HEK293T (cell line): ENCODE results near the gene ICOS.
"Not testable (repeated sequence)": the region's sequence is repeated elsewhere in the genome, so short reads cannot be mapped to it uniquely, and the experiment has no call there.

Experiments
- CTCF ChIA-PET: fragments of 350-600 bp; formaldehyde crosslinking; extraction: SDS; loops from one replicate; lab custom pipeline; 2021; ENCODE audit warnings: antibody characterized with exemption, inconsistent platforms; lab: Yijun Ruan, JAX
- POLR2A ChIA-PET: fragments of 350-600 bp; formaldehyde crosslinking; extraction: SDS; loops from one replicate; lab custom pipeline; 2020; ENCODE audit warnings: antibody characterized with exemption, inconsistent platforms; lab: Yijun Ruan, JAX
- DNase-seq: peaks from one replicate; pipeline ENCODE4 v3.0.0; 2012; ENCODE audit warnings: mixed read lengths; ENCODE audit errors: extremely low spot score
- ARNT ChIP-seq: fragments of 450-650 bp; IDR thresholded peaks from 2 replicates; pipeline ENCODE4 v1.6.1; 2017; ENCODE audit warnings: mild to moderate bottlenecking
- BHLHE40 ChIP-seq: fragments of 450-650 bp; IDR thresholded peaks from 2 replicates; pipeline ENCODE4 v1.6.1; 2016; ENCODE audit warnings: mild to moderate bottlenecking, moderate library complexity, borderline replicate concordance
- CTBP1 ChIP-seq: fragments of 450-650 bp; IDR thresholded peaks from 2 replicates; pipeline ENCODE4 v1.6.1; 2016; ENCODE audit warnings: borderline replicate concordance
- ELF4 ChIP-seq: fragments of 450-650 bp; IDR thresholded peaks from 2 replicates; pipeline ENCODE4 v1.6.1; 2017; ENCODE audit warnings: antibody characterized with exemption
- FOXA1 ChIP-seq: fragments of 450-650 bp; IDR thresholded peaks from 2 replicates; pipeline ENCODE4 v1.6.1; 2016; ENCODE audit warnings: mild to moderate bottlenecking
- FOXK2 ChIP-seq: fragments of 450-650 bp; IDR thresholded peaks from 2 replicates; pipeline ENCODE4 v1.6.1; 2016; ENCODE audit warnings: mild to moderate bottlenecking
- FOXM1 ChIP-seq: fragments of 450-650 bp; IDR thresholded peaks from 2 replicates; pipeline ENCODE4 v1.6.1; 2017; ENCODE audit warnings: mild to moderate bottlenecking, borderline replicate concordance
- HDGF ChIP-seq: fragments of 450-650 bp; IDR thresholded peaks from 2 replicates; pipeline ENCODE4 v1.6.1; 2017; ENCODE audit warnings: antibody characterized with exemption, borderline replicate concordance
- L3MBTL2 ChIP-seq: fragments of 450-650 bp; conservative IDR thresholded peaks from 2 replicates; pipeline ENCODE4 v1.6.1; 2016; ENCODE audit warnings: mild to moderate bottlenecking
- LEF1 ChIP-seq: fragments of 450-650 bp; IDR thresholded peaks from 2 replicates; pipeline ENCODE4 v1.6.1; 2017; ENCODE audit warnings: mild to moderate bottlenecking, borderline replicate concordance
- NFRKB ChIP-seq: fragments of 450-650 bp; IDR thresholded peaks from 2 replicates; pipeline ENCODE4 v1.6.1; 2016; ENCODE audit warnings: mild to moderate bottlenecking, moderate library complexity
- PKNOX1 ChIP-seq: fragments of 450-650 bp; IDR thresholded peaks from 2 replicates; pipeline ENCODE4 v1.6.1; 2016
- SP1 ChIP-seq: fragments of 450-650 bp; IDR thresholded peaks from 2 replicates; pipeline ENCODE4 v1.6.1; 2017
- SUZ12 ChIP-seq: fragments of 450-650 bp; IDR thresholded peaks from 2 replicates; pipeline ENCODE4 v1.6.1; 2016; ENCODE audit warnings: mild to moderate bottlenecking
- TARDBP ChIP-seq: fragments of 450-650 bp; IDR thresholded peaks from 2 replicates; pipeline ENCODE4 v1.6.1; 2016
- ZNF384 ChIP-seq: fragments of 450-650 bp; IDR thresholded peaks from 2 replicates; pipeline ENCODE4 v1.6.1; 2016

Gene ICOS

GRCh38 chr2:203936949-203937348 lies 386 bp downstream of the ICOS start:
- no peak for TF ChIP-seq CTBP1
- no peak for TF ChIP-seq ELF4
- no peak for TF ChIP-seq ZNF384
- no peak for TF ChIP-seq L3MBTL2
- no peak for DNase-seq
- ChIA-PET CTCF (no interaction called here), POLR2A (no interaction called here)

GRCh38 chr2:203937788-203938187 lies 1.2 kb downstream of the ICOS start:
- DNase-seq = no peak
- no peak for TF ChIP-seq LEF1
- TF ChIP-seq HDGF = no peak
- no peak for TF ChIP-seq FOXK2
- TF ChIP-seq FOXA1 = no peak
- no peak for TF ChIP-seq TARDBP
- no peak for TF ChIP-seq NFRKB
- no peak for TF ChIP-seq CTBP1
- CTCF ChIA-PET = no interaction called here
- POLR2A ChIA-PET = no interaction called here

GRCh38 chr2:203940039-203940438 lies 3.5 kb downstream of the ICOS start:
- POLR2A ChIA-PET = no interaction called here
- CTCF ChIA-PET = no interaction called here
- no peak for DNase-seq
- TF ChIP-seq CTBP1 (no peak), ELF4 (no peak), SUZ12 (no peak), SP1 (no peak), FOXA1 (no peak), TARDBP (no peak), PKNOX1 (no peak)

- CTCF ChIA-PET, DNase-seq, POLR2A ChIA-PET: not testable (repeated sequence)
Measured at GRCh38 chr2:203943493-203944382, 7.2 kb downstream of the ICOS start.

- POLR2A ChIA-PET = no interaction called here
- CTCF ChIA-PET = no interaction called here
Measured at GRCh38 chr2:203948733-203949132, 12.2 kb downstream of the ICOS start.

GRCh38 chr2:203949228-203949627 lies 12.7 kb downstream of the ICOS start:
- no peak for DNase-seq
- TF ChIP-seq LEF1 (no peak), HDGF (no peak), FOXA1 (no peak), SUZ12 (no peak), BHLHE40 (no peak), FOXK2 (no peak), NFRKB (no peak)
- ChIA-PET POLR2A (no interaction called here), CTCF (no interaction called here)

More at GRCh38 chr2:203948733-203949132, 12.2 kb downstream of the ICOS start:
- no peak for DNase-seq
- no peak for TF ChIP-seq FOXK2

- DNase-seq = no peak
- ChIA-PET CTCF (interaction anchor here (0.6 to 0.8 kb wide), 2 partner anchors 230 to 740 kb away, joined by 3 to 4 read pairs; no protein-coding TSS in a partner anchor), POLR2A (no interaction called here)
- TF ChIP-seq CTBP1 = no peak
- no peak for TF ChIP-seq FOXA1
- TF ChIP-seq L3MBTL2 = no peak
- no peak for TF ChIP-seq SUZ12
Measured at GRCh38 chr2:203951366-203951902, 14.9 kb downstream of the ICOS start.

GRCh38 chr2:203959265-203959664 lies 22.7 kb downstream of the ICOS start:
- POLR2A ChIA-PET = no interaction called here
- DNase-seq = no peak
- CTCF ChIA-PET = no interaction called here
- TF ChIP-seq BHLHE40 = no peak
- no peak for TF ChIP-seq TARDBP
- no peak for TF ChIP-seq LEF1
- TF ChIP-seq PKNOX1 = no peak
- TF ChIP-seq SUZ12 = no peak
- TF ChIP-seq FOXM1 = no peak
- TF ChIP-seq ZNF384 = no peak
- no peak for TF ChIP-seq FOXA1
- no peak for TF ChIP-seq ELF4
- TF ChIP-seq ARNT = no peak
- no peak for TF ChIP-seq NFRKB
- TF ChIP-seq FOXK2 = no peak
- no peak for TF ChIP-seq HDGF
- TF ChIP-seq L3MBTL2 = no peak
- no peak for TF ChIP-seq CTBP1
- TF ChIP-seq SP1 = no peak
